Left ventricle myocardium inferior (tissue), 1 donor: Measurements from ENCODE around the gene ZNF330. TPM values are rescaled to one million over a fixed set of nuclear protein-coding genes. Genes with fewer than 3 reads are reported as not detected.

Experiments used
- DNase-seq: peaks from one replicate; pipeline ENCODE4 v3.0.0-alpha.2; 2020
- H3K27ac ChIP-seq: fragments of 200-600 bp; replicated peaks from 2 replicates; pipeline ENCODE4 v1.8.0; 2021
- H3K27me3 ChIP-seq: fragments of 200-600 bp; 2 replicates; pipeline ENCODE4 v1.8.0; 2021; ENCODE audit warnings: low read depth
- H3K36me3 ChIP-seq: fragments of 200-600 bp; 2 replicates; pipeline ENCODE4 v1.8.0; 2021
- H3K4me1 ChIP-seq: fragments of 200-600 bp; 2 replicates; pipeline ENCODE4 v1.8.0; 2021
- H3K4me3 ChIP-seq: fragments of 200-600 bp; 2 replicates; pipeline ENCODE4 v1.8.0; 2021; ENCODE audit warnings: mild to moderate bottlenecking, moderate library complexity
- H3K9me3 ChIP-seq: fragments of 200-600 bp; replicated peaks from 2 replicates; pipeline ENCODE4 v1.8.0; 2021
- intact Hi-C: fragments of 100-400 bp; cut with micrococcal nuclease; formaldehyde crosslinking; loops from one replicate; pipeline ENCODE4 v1.11.0; 2022
- total RNA-seq: library from RNA; stranded (reverse); fragmentation: NEBNext Ultra II Directional; extraction: Animal tissue kit (Norgen Biotek cat#: 25700); gene quantifications from one replicate; pipeline ENCODE4 v1.2.1, GENCODE V29; 2021
- TF ChIP-seq, protein P1 (sequence below): fragments of 200-600 bp; IDR thresholded peaks from 2 replicates; pipeline ENCODE4 v1.8.0; 2021; ENCODE audit warnings: antibody characterized with exemption, mild to moderate bottlenecking, borderline replicate concordance
- donor health status: DM: no; HTN: yes; CAD: no; lungs with severe emphysema.

The ZNF330 gene
- total RNA-seq, 1 donor from 2014 or later: 144 TPM

DNA sequence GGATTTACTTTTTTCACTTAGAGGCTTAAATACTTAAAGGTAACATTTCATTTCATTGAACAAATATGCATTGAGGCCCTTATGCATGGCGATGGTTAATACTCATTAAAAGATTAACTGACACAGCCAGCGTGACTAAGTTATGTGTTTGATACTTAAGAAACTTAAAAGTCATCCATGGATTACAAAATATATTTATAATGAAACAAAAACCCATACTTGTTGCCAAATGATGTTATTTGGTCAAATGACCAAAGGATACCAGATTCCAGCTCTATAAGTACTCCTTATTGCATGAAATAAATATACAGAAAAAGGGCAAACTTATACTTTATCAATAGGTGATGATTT, 26.7 kb downstream of the ZNF330 start:
- Histone ChIP-seq H3K9me3 (peaks cover 7% of the 10 kb centered on the region), H3K27ac (no peak overlapping the region), H3K4me1 (peaks cover 14% of the 10 kb centered on the region), H3K36me3 (no peaks in the 10 kb centered on the region), H3K4me3 (no peak overlapping the region), H3K27me3 (no peaks in the 10 kb centered on the region)
- DNase-seq: no peak
- intact Hi-C loops: no loop called here
- TF ChIP-seq, protein P1, sequence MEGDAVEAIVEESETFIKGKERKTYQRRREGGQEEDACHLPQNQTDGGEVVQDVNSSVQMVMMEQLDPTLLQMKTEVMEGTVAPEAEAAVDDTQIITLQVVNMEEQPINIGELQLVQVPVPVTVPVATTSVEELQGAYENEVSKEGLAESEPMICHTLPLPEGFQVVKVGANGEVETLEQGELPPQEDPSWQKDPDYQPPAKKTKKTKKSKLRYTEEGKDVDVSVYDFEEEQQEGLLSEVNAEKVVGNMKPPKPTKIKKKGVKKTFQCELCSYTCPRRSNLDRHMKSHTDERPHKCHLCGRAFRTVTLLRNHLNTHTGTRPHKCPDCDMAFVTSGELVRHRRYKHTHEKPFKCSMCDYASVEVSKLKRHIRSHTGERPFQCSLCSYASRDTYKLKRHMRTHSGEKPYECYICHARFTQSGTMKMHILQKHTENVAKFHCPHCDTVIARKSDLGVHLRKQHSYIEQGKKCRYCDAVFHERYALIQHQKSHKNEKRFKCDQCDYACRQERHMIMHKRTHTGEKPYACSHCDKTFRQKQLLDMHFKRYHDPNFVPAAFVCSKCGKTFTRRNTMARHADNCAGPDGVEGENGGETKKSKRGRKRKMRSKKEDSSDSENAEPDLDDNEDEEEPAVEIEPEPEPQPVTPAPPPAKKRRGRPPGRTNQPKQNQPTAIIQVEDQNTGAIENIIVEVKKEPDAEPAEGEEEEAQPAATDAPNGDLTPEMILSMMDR: no peak

DNA sequence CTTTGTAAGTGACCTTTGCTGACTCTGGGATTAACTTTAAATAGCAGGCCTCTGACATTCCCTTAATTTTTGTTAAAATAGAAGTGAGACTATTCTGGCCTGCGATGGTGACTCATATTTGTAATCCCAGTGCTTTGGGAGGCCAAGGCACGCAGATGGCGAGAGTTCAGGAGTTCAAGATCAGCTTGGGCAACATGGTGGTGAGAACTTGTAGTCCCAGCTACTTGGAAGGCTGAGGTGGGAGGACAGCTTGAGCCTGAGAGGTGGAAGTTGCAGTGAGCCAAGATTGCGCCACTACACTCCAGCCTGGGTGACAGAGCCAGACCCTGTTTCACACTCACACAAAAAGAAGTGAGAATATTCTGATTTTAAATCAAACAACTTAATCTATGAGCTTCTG, 27.3 kb downstream of the ZNF330 start:
- DNase-seq: no peak
- Histone ChIP-seq H3K27me3 (no peaks in the 10 kb centered on the region), H3K4me1 (peaks cover 14% of the 10 kb centered on the region), H3K36me3 (no peaks in the 10 kb centered on the region), H3K4me3 (no peak overlapping the region), H3K9me3 (peaks cover 7% of the 10 kb centered on the region), H3K27ac (no peak overlapping the region)
- intact Hi-C loops: no loop called here
- TF ChIP-seq, protein P1: no peak

DNA sequence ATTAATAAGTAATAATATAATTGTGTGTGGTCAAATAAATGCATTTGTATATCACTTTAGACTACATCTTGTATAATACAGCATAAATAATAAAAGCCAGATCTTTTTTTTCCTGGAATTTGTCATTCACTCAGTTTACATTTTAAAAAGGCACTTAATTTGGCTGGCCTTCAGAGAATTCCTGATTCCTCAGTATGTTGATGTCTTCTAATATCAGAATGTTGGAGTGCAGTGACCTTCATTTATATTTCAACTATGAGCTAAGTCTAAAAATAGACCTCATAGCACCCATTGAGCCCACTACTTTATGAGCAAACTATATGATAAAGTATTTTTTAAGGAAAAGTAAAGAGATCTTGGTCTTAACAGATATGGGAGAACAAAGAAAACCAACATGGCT, 27.8 kb downstream of the ZNF330 start:
- H3K27me3 ChIP-seq: no peaks in the 10 kb centered on the region
- no peak for DNase-seq
- H3K36me3 ChIP-seq: no peaks in the 10 kb centered on the region
- intact Hi-C loops: no loop called here
- peaks cover 7% of the 10 kb centered on the region for H3K9me3 ChIP-seq
- no peak overlapping the region for H3K4me3 ChIP-seq
- TF ChIP-seq, protein P1: no peak
- H3K27ac ChIP-seq: no peak overlapping the region
- H3K4me1 ChIP-seq: peaks cover 14% of the 10 kb centered on the region

DNA sequence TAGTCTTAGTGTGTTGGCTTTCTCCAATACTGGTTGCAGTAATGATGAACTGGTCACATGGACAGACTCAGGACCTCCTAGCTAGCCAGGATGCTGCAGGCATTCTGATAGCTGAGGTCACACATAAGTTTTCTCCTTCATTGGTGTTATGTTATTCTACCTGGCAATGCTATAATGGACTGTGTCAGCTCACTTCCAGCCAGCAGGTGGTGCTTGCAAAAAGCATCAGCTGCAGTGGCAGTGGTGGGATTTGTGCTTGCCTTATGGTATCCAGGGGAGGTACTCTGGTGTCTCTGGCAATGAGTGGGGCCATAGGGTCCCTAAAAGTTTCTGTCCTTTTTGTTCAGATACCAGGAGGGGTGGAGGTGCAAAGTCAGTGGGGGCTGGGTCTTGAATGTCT, 33.6 kb downstream of the ZNF330 start:
- H3K9me3 ChIP-seq: peaks cover 7% of the 10 kb centered on the region
- no peaks in the 10 kb centered on the region for H3K27me3 ChIP-seq
- H3K4me3 ChIP-seq: no peak overlapping the region
- H3K36me3 ChIP-seq: no peaks in the 10 kb centered on the region
- no peaks in the 10 kb centered on the region for H3K4me1 ChIP-seq
- intact Hi-C loops: no loop called here
- TF ChIP-seq, protein P1: no peak
- H3K27ac ChIP-seq: no peak overlapping the region
- no peak for DNase-seq

DNA sequence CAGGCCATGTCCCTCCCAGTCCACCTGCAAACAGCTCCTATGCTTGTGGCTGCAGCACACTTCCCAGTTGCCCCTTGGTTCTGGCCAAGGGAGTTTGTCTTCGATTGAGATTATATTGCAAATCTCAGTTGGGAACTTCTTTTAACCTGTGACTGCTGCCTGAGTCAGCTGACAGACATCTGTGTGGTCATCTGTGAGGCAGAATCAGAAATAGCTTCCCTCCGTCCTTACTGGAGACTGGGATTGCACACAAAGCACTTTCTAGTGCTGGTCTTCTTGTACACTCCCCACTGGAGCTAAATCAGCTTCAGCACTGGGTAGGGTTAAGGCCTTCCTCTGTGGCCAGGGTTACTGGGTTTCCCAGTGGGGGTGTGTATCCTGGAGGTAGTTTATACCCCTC, 34.3 kb downstream of the ZNF330 start:
- TF ChIP-seq, protein P1: no peak
- H3K4me1 ChIP-seq: no peaks in the 10 kb centered on the region
- H3K27ac ChIP-seq: no peak overlapping the region
- intact Hi-C loops: no loop called here
- peaks cover 7% of the 10 kb centered on the region for H3K9me3 ChIP-seq
- H3K36me3 ChIP-seq: no peaks in the 10 kb centered on the region
- no peak overlapping the region for H3K4me3 ChIP-seq
- DNase-seq: no peak
- no peaks in the 10 kb centered on the region for H3K27me3 ChIP-seq

DNA sequence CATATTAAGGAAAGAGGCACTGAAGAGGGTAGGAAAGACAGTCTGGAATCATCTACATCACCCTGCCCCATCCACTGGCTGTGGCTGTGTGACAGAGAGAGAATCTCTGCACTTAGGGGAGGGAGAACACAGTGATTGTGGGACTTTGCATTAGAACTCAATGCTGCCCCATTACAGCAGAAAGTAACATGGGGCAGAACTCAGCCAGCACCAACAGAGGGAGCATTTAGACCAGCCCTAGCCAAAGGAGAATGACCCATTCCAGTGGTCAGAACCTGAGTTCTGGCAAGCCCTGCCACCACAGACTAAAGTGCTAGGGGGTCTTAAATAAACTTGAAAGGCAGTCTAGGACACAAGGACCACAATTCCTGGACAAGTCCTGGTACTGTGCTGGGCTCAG, 37.9 kb downstream of the ZNF330 start:
- intact Hi-C loops: no loop called here
- Histone ChIP-seq H3K9me3 (no peaks in the 10 kb centered on the region), H3K27me3 (no peaks in the 10 kb centered on the region), H3K27ac (no peak overlapping the region), H3K4me1 (no peaks in the 10 kb centered on the region), H3K4me3 (no peak overlapping the region), H3K36me3 (no peaks in the 10 kb centered on the region)
- TF ChIP-seq, protein P1: no peak
- DNase-seq: no peak
